Measurements from ENCODE around the gene RNF208.

Gene RNF208

DNA sequence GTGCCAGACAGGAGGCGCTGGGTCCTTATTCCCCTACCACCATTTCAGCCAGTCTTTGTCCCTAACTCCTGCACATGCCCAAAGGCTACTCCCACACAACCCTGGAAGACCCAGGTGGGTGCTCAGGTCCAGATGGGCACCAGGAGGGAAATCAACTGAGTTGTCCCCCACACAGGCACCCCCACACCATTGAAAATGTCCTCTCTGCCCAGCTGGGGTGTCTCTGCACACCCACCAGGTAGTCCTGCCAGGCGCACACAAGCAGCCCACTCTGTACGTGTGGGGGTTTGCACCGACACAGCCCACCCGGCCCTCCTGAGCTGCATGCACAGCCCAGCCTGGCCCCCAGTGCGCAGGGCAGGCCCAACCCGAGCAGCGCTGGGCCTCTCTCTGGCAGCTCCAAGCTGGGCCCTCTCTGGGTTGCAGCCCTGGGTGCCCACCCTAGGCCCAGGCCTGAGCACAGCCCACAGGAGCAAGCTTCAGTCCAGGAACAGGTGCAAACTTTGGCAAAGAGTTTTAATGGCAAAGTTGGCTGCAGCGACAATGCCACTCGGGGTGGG lies 2.2 kb downstream of the RNF208 start (continued):
- TF ChIP-seq, protein P1, sequence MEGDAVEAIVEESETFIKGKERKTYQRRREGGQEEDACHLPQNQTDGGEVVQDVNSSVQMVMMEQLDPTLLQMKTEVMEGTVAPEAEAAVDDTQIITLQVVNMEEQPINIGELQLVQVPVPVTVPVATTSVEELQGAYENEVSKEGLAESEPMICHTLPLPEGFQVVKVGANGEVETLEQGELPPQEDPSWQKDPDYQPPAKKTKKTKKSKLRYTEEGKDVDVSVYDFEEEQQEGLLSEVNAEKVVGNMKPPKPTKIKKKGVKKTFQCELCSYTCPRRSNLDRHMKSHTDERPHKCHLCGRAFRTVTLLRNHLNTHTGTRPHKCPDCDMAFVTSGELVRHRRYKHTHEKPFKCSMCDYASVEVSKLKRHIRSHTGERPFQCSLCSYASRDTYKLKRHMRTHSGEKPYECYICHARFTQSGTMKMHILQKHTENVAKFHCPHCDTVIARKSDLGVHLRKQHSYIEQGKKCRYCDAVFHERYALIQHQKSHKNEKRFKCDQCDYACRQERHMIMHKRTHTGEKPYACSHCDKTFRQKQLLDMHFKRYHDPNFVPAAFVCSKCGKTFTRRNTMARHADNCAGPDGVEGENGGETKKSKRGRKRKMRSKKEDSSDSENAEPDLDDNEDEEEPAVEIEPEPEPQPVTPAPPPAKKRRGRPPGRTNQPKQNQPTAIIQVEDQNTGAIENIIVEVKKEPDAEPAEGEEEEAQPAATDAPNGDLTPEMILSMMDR (tag by site-specific recombination; IDR thresholded peaks at IDR 0.05), result no peak
- TF ChIP-seq BCL11B (tag by site-specific recombination; IDR thresholded peaks at IDR 0.05; ENCODE audit: low read depth) (0 out of 2 replicates have a peak, but pooled peaks have one; percentile 15), FEZF1 (tag by site-specific recombination; IDR thresholded peaks at IDR 0.05) (no peak), ZSCAN23 (tag by site-specific recombination; IDR thresholded peaks at IDR 0.05) (no peak), ZNF274 (IDR thresholded peaks at IDR 0.05; ENCODE audit: low read length) (no peak), ZNF274 (tag by site-specific recombination; IDR thresholded peaks at IDR 0.05; ENCODE audit: borderline replicate concordance) (no peak), EGR2 (tag by site-specific recombination; IDR thresholded peaks at IDR 0.05; ENCODE audit: low read depth) (peak; percentile 84), RBAK (tag by site-specific recombination; IDR thresholded peaks at IDR 0.05) (no peak)
- TF ChIP-seq, protein P2, sequence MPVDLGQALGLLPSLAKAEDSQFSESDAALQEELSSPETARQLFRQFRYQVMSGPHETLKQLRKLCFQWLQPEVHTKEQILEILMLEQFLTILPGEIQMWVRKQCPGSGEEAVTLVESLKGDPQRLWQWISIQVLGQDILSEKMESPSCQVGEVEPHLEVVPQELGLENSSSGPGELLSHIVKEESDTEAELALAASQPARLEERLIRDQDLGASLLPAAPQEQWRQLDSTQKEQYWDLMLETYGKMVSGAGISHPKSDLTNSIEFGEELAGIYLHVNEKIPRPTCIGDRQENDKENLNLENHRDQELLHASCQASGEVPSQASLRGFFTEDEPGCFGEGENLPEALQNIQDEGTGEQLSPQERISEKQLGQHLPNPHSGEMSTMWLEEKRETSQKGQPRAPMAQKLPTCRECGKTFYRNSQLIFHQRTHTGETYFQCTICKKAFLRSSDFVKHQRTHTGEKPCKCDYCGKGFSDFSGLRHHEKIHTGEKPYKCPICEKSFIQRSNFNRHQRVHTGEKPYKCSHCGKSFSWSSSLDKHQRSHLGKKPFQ (tag by site-specific recombination; IDR thresholded peaks at IDR 0.05), result no peak
- TF ChIP-seq, protein P3, sequence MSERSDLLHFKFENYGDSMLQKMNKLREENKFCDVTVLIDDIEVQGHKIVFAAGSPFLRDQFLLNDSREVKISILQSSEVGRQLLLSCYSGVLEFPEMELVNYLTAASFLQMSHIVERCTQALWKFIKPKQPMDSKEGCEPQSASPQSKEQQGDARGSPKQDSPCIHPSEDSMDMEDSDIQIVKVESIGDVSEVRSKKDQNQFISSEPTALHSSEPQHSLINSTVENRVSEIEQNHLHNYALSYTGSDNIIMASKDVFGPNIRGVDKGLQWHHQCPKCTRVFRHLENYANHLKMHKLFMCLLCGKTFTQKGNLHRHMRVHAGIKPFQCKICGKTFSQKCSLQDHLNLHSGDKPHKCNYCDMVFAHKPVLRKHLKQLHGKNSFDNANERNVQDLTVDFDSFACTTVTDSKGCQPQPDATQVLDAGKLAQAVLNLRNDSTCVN (tag by site-specific recombination; optimal IDR thresholded peaks at IDR 0.05), result no peak

DNA sequence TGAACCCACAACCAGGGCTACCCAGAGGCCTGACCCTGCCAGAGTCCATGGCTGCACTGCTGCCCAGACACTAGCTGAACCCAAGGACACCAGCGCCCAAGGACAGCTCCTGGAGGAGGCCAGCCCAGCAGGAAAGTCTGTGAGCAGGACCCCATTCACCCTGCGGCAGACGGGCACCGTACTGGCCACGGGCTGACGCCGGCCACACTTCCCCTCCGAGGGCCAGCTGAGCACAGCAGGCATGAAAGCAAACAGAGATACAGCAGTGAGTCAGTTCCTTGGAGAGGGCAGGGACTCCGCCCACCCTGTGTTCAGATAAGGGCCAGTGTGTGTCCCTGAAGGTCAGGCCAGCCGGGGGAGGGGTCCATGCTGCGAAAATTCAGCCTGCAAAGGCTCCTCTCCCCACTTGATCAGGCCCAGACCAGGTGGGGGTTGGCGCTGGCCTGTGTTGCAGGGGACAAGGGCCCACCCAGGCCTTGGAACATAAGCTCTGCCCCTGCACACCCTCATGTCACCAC lies 3.2 kb downstream of the RNF208 start:
- Histone ChIP-seq H3K36me3 (ENCODE audit: control insufficient read depth in 2 of 2, insufficient read depth in 1 of 2, low read length in 2 of 2) (peaks cover 0 to 57% of the 10 kb centered on the region in 2 experiments; a peak in 1 of 3 replicates), H3K4me3 (ENCODE audit: low read depth, low read length) (no peak overlapping the region), H3K9me3 (ENCODE audit: control insufficient read depth, insufficient read depth, low read depth, low read length) (no peaks in the 10 kb centered on the region), H3K4me1 (ENCODE audit: control insufficient read depth, insufficient read depth, low read length) (peaks cover 4% of the 10 kb centered on the region), H3K27ac (ENCODE audit: extremely low read depth, low read depth, low read length) (no peak overlapping the region)
- ChIA-PET POLR2A (interaction anchor here (0.6 to 17.2 kb wide), 10 partner anchors 10 to 378 kb away, joined by 3 to 304 read pairs (median 6); partner anchors contain the start of genes MAN1B1, NDOR1, TMEM203 and TPRN), CTCF (interaction anchor here (0.7 to 1.1 kb wide), 3 partner anchors 8 to 27 kb away, joined by 4 to 5 read pairs (median 4); partner anchors contain the start of gene RNF224)
- TF ChIP-seq FEZF1 (tag by site-specific recombination; IDR thresholded peaks at IDR 0.05), result no peak
- TF ChIP-seq ZNF266 (tag by site-specific recombination; IDR thresholded peaks at IDR 0.05; ENCODE audit: low read depth), result no peak
- 0 out of 2 replicates have a peak, but pooled peaks have one; percentile 18 for TF ChIP-seq ZFP69B (tag by site-specific recombination; IDR thresholded peaks at IDR 0.05)
- TF ChIP-seq, protein P4, sequence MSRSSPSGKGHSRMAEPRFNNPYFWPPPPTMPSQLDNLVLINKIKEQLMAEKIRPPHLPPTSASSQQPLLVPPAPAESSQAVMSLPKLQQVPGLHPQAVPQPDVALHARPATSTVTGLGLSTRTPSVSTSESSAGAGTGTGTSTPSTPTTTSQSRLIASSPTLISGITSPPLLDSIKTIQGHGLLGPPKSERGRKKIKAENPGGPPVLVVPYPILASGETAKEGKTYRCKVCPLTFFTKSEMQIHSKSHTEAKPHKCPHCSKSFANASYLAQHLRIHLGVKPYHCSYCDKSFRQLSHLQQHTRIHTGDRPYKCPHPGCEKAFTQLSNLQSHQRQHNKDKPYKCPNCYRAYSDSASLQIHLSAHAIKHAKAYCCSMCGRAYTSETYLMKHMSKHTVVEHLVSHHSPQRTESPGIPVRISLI (tag by site-specific recombination; IDR thresholded peaks at IDR 0.05), result no peak
- TF ChIP-seq, protein P5, sequence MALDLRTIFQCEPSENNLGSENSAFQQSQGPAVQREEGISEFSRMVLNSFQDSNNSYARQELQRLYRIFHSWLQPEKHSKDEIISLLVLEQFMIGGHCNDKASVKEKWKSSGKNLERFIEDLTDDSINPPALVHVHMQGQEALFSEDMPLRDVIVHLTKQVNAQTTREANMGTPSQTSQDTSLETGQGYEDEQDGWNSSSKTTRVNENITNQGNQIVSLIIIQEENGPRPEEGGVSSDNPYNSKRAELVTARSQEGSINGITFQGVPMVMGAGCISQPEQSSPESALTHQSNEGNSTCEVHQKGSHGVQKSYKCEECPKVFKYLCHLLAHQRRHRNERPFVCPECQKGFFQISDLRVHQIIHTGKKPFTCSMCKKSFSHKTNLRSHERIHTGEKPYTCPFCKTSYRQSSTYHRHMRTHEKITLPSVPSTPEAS (tag by site-specific recombination; IDR thresholded peaks at IDR 0.05), result no peak
- TF ChIP-seq, protein P6, sequence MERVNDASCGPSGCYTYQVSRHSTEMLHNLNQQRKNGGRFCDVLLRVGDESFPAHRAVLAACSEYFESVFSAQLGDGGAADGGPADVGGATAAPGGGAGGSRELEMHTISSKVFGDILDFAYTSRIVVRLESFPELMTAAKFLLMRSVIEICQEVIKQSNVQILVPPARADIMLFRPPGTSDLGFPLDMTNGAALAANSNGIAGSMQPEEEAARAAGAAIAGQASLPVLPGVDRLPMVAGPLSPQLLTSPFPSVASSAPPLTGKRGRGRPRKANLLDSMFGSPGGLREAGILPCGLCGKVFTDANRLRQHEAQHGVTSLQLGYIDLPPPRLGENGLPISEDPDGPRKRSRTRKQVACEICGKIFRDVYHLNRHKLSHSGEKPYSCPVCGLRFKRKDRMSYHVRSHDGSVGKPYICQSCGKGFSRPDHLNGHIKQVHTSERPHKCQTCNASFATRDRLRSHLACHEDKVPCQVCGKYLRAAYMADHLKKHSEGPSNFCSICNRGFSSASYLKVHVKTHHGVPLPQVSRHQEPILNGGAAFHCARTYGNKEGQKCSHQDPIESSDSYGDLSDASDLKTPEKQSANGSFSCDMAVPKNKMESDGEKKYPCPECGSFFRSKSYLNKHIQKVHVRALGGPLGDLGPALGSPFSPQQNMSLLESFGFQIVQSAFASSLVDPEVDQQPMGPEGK (tag by site-specific recombination; IDR thresholded peaks at IDR 0.05), result peak; percentile 53; the same call in 1 of the 2 replicates
- TF ChIP-seq GLI4 (tag by site-specific recombination; IDR thresholded peaks at IDR 0.05), result peak; percentile 80; the same call in 1 of the 2 replicates
- TF ChIP-seq ZIC2 (tag by site-specific recombination; IDR thresholded peaks at IDR 0.05), result peak; percentile 98
- TF ChIP-seq GLIS2 (tag by site-specific recombination; IDR thresholded peaks at IDR 0.05), result peak; percentile 56
- TF ChIP-seq ZFHX2 (tag by site-specific recombination; conservative IDR thresholded peaks at IDR 0.05), result peak; percentile 28; the same call in 1 of the 2 replicates
- TF ChIP-seq, protein P7, sequence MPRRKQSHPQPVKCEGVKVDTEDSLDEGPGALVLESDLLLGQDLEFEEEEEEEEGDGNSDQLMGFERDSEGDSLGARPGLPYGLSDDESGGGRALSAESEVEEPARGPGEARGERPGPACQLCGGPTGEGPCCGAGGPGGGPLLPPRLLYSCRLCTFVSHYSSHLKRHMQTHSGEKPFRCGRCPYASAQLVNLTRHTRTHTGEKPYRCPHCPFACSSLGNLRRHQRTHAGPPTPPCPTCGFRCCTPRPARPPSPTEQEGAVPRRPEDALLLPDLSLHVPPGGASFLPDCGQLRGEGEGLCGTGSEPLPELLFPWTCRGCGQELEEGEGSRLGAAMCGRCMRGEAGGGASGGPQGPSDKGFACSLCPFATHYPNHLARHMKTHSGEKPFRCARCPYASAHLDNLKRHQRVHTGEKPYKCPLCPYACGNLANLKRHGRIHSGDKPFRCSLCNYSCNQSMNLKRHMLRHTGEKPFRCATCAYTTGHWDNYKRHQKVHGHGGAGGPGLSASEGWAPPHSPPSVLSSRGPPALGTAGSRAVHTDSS (tag by site-specific recombination; IDR thresholded peaks at IDR 0.05), result no peak
- TF ChIP-seq ZNF600 (tag by site-specific recombination; IDR thresholded peaks at IDR 0.05), result 0 out of 2 replicates have a peak, but pooled peaks have one; percentile 20
- peak; percentile 93 for TF ChIP-seq KLF1 (tag by site-specific recombination; IDR thresholded peaks at IDR 0.05)
- 0 out of 2 replicates have a peak, but pooled peaks have one; percentile 28 for TF ChIP-seq SP7 (tag by site-specific recombination; IDR thresholded peaks at IDR 0.05)
- peak; percentile 46; the same call in 1 of the 2 replicates for TF ChIP-seq ZEB2 (tag by site-specific recombination; IDR thresholded peaks at IDR 0.05)
- TF ChIP-seq KLF9 (tag by site-specific recombination; IDR thresholded peaks at IDR 0.05; ENCODE audit: low read depth), result peak; percentile 54

All from HEK293 (cell line).